ENCODE results near the gene RAC2.

DNA sequence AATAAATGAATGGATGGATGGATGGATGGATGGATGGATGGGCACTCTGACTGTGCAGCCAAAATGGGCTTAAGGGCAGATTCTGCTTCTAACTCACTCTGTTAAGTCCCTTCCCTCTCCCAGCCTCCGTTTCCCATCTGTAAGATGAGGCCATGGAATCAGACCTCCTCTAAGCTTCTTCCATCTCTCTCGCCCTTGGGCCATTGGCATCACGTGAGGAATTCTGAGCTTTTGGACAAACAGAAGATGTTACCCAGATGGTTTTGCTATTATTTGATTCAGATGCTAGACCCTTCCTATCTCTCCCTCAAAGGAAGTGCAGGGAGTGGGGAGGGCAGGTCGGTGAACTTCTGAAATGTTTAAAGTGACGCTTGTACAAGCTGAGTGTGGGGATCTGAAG lies 34.2 kb upstream of the RAC2 start:
- TF ChIP-seq, protein P1, sequence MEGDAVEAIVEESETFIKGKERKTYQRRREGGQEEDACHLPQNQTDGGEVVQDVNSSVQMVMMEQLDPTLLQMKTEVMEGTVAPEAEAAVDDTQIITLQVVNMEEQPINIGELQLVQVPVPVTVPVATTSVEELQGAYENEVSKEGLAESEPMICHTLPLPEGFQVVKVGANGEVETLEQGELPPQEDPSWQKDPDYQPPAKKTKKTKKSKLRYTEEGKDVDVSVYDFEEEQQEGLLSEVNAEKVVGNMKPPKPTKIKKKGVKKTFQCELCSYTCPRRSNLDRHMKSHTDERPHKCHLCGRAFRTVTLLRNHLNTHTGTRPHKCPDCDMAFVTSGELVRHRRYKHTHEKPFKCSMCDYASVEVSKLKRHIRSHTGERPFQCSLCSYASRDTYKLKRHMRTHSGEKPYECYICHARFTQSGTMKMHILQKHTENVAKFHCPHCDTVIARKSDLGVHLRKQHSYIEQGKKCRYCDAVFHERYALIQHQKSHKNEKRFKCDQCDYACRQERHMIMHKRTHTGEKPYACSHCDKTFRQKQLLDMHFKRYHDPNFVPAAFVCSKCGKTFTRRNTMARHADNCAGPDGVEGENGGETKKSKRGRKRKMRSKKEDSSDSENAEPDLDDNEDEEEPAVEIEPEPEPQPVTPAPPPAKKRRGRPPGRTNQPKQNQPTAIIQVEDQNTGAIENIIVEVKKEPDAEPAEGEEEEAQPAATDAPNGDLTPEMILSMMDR (IDR thresholded peaks at IDR 0.05 in 4 of 5, conservative IDR thresholded peaks at IDR 0.05 in 1 of 5), result no peak
- no peak for TF ChIP-seq POLR2A (IDR thresholded peaks at IDR 0.05)

Data from gastrocnemius medialis (tissue), 4 donors.